ENCODE measurements around the gene PLCD3. TPM values are rescaled to one million over a fixed set of nuclear protein-coding genes. Genes with fewer than 3 reads are reported as not detected.

PLCD3 gene
- total and polyA plus RNA-seq, 9 donors: 12.1 to 166 (median 83.4) TPM

DNA sequence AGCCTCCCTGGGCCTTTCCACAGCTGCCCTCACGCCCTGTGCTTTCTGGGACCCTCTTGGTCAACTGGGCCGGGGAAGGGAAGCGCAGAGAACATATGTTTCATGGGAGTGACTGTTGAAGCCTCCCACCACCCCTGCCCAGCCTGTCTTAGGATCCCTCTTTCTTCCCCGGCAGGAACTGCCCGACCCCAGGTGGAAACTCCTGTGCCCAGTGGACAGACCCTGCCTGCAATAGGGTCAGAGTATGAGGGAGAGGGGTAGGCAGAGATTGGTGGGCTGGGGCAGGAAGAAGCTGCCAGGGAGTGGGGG, 39.9 kb upstream of the PLCD3 start:
- H3K27me3 ChIP-seq: no peaks in the 10 kb centered on the region
- 67 to 71% (median 69%) methylated on average over 5 of the region's 5 CpGs for WGBS, 3 donors
- H3K4me1 ChIP-seq (ENCODE audit: insufficient read depth): peaks cover 15% of the 10 kb centered on the region
- no peak for DNase-seq
- H3K4me3 ChIP-seq: peak overlapping the region; percentile 20
- TF ChIP-seq POLR2A (IDR thresholded peaks at IDR 0.05) (no peak), CTCF (IDR thresholded peaks at IDR 0.05) (no peak), EP300 (IDR thresholded peaks at IDR 0.05) (no peak)
- intact Hi-C loops (cut with DNase I): no loop called here
- no peaks in the 10 kb centered on the region for H3K9me3 ChIP-seq
- H3K27ac ChIP-seq: no peak overlapping the region
- no peaks in the 10 kb centered on the region for H3K36me3 ChIP-seq

DNA sequence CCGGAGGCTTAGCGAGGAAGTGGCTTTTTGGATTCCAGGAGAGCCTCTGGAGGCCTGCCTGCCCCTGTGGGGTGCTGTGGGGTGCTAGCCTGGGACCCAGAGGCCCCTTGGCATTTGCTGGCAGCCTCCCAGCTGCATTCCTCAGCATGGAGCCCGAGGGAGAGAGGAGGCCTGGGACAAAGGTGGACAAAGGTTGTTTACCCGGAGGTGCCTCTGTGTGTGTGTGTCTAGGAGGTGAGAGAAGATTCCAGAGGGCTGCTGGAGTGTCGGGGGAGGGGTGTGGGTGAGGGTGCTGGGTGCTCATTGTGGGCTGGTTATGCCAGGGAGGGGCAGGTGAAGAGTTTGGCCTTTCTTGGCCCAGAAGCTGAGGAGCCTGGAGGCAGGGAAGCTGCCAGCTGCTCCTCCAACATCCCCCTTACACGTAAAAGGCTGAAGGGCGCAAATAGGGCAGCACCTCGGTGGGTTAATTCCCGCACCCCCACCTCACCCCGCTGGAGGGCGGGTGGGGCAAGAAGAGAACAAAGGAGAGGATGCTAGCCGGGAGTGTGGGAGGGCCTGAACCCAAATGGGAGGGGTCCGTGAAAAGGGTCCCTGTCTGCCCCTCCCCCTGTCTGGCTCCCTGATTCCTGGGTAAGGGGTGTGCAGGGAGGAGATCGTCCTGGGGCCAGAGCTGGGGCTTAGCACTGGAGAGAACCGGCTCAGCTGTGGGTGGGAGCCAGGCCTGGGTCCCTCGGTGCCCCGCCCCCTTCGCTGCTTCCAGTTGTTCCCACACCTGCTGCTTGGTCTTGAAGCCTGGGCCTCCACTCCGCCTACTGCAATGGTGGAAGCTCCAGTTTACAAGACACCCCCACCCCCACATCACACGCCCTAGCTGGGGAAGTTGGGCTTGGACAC, 39.3 kb upstream of the PLCD3 start:
- Histone ChIP-seq H3K36me3 (no peaks in the 10 kb centered on the region), H3K4me3 (peak overlapping the region; percentile 20), H3K27me3 (no peaks in the 10 kb centered on the region), H3K9me3 (no peaks in the 10 kb centered on the region), H3K27ac (peak overlapping the region in 1 of 2 donors; percentile 29), H3K4me1 (ENCODE audit: insufficient read depth) (peaks cover 15% of the 10 kb centered on the region)
- WGBS, 3 donors: 42 to 48% (median 43%) methylated on average over 20 of the region's 20 CpGs
- intact Hi-C loops (cut with DNase I): no loop called here
- no peak for TF ChIP-seq CTCF (IDR thresholded peaks at IDR 0.05)
- peak in 1 of 5 donors; percentile 32 for DNase-seq

DNA sequence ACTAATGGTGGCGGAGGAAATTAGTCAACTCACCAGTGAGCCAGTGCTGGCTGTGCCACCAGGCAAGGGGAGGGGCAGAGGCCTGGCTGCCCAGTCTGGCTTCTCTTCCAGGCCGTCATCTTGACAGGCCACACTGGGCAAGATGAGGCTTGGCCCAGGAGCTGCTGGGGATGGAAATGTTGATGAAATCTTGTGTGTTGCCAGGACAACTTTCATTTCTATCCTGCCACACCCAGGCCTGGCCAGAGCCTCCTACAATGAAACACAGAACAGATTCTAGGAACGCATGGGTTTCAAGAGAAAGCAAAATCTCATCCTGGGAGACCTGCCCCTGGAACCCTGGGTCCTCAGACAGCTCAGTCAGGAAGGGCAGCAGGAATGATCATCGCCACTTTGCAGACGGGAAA, 38.6 kb upstream of the PLCD3 start:
- Histone ChIP-seq H3K27me3 (no peaks in the 10 kb centered on the region), H3K27ac (peak overlapping the region in 1 of 2 donors; percentile 29), H3K4me3 (peak overlapping the region; percentile 20), H3K4me1 (ENCODE audit: insufficient read depth) (peaks cover 15% of the 10 kb centered on the region), H3K9me3 (no peaks in the 10 kb centered on the region), H3K36me3 (no peaks in the 10 kb centered on the region)
- no peak for TF ChIP-seq EP300 (IDR thresholded peaks at IDR 0.05)
- TF ChIP-seq POLR2A (IDR thresholded peaks at IDR 0.05): no peak
- no peak for TF ChIP-seq CTCF (IDR thresholded peaks at IDR 0.05)
- WGBS, 3 donors: 47 to 60% (median 56%) methylated on average over 5 of the region's 5 CpGs
- DNase-seq: peak in 1 of 5 donors; percentile 51
- intact Hi-C loops (cut with DNase I): no loop called here

GRCh38 chr17:45170280-45170930, 38.1 kb upstream of the PLCD3 start:
- Histone ChIP-seq H3K4me1 (ENCODE audit: insufficient read depth) (peaks cover 15% of the 10 kb centered on the region), H3K27me3 (no peaks in the 10 kb centered on the region), H3K9me3 (no peaks in the 10 kb centered on the region), H3K27ac (no peak overlapping the region), H3K4me3 (no peak overlapping the region), H3K36me3 (no peaks in the 10 kb centered on the region)
- TF ChIP-seq EP300 (IDR thresholded peaks at IDR 0.05) (no peak), POLR2A (IDR thresholded peaks at IDR 0.05) (no peak), CTCF (IDR thresholded peaks at IDR 0.05) (no peak)
- DNase-seq: no peak
- intact Hi-C loops (cut with DNase I): no loop called here
- 89 to 90% (median 89%) methylated on average over 12 of the region's 12 CpGs for WGBS, 3 donors
